Keratinocyte (primary cell): ENCODE results near the gene ANO2. TPM values are rescaled to one million over a fixed set of nuclear protein-coding genes. Genes with fewer than 3 reads are reported as not detected.

Experiments used
- DNase-seq: peaks from one replicate; pipeline ENCODE4 v3.0.0-alpha.2; 2011; ENCODE audit warnings: low read depth, missing footprints, low spot score
- FAIRE-seq: peaks from 2 replicates; lab custom pipeline; 2011; peaks lifted over from hg19 to GRCh38; lab: Jason Lieb, UNC
- H2AFZ ChIP-seq: 2 replicates; pipeline ENCODE4 v1.6.0; 2012; ENCODE audit warnings: low read length, control low read depth, inconsistent platforms; ENCODE audit not compliant: control insufficient read depth
- H3K27ac ChIP-seq: 2 replicates; pipeline ENCODE4 v1.5.1; 2011; ENCODE audit warnings: low read length; ENCODE audit not compliant: control insufficient read depth, insufficient read depth
- H3K27me3 ChIP-seq: 3 replicates; pipeline ENCODE4 v1.6.0; 2011; ENCODE audit warnings: low read length; ENCODE audit not compliant: control insufficient read depth, insufficient read depth; ENCODE audit errors: extremely low read depth
- H3K36me3 ChIP-seq, 2 experiments: 2 replicates in 1 of 2; 3 replicates in 1 of 2; pipeline ENCODE4 v1.5.1; 2011; ENCODE audit warnings: low read length in 2 of 2, mild to moderate bottlenecking in 1 of 2; ENCODE audit not compliant: control insufficient read depth in 2 of 2, insufficient read depth in 2 of 2; ENCODE audit errors: extremely low read depth in 1 of 2
- H3K4me1 ChIP-seq: 3 replicates; pipeline ENCODE4 v1.5.1; 2011; ENCODE audit warnings: low read length; ENCODE audit not compliant: control insufficient read depth, insufficient read depth; ENCODE audit errors: extremely low read depth
- H3K4me2 ChIP-seq: 3 replicates; pipeline ENCODE4 v1.6.0; 2011; ENCODE audit warnings: low read depth, low read length; ENCODE audit not compliant: control insufficient read depth, insufficient read depth; ENCODE audit errors: extremely low read depth
- H3K4me3 ChIP-seq, 3 experiments: fragments of 200-600 bp in 1 of 3; sonication (generic) in 1 of 3; 2 replicates in 2 of 3; 3 replicates in 1 of 3; pipeline ENCODE4 v1.5.1; 2011 to 2016; ENCODE audit warnings: low read length in 3 of 3, mild to moderate bottlenecking in 3 of 3, control low read depth in 2 of 3, inconsistent platforms in 1 of 3, low read depth in 1 of 3, mixed read lengths in 1 of 3, mixed run types in 1 of 3, moderate library complexity in 1 of 3; ENCODE audit not compliant: control insufficient read depth in 2 of 3, insufficient read depth in 2 of 3; ENCODE audit errors: extremely low read depth in 1 of 3
- H3K79me2 ChIP-seq: 2 replicates; pipeline ENCODE4 v1.6.0; 2012; ENCODE audit warnings: low read length; ENCODE audit not compliant: control insufficient read depth, insufficient read depth
- H3K9ac ChIP-seq: 3 replicates; pipeline ENCODE4 v1.6.0; 2011; ENCODE audit warnings: low read length; ENCODE audit not compliant: control insufficient read depth, insufficient read depth; ENCODE audit errors: extremely low read depth
- H3K9me1 ChIP-seq: 3 replicates; pipeline ENCODE4 v1.6.0; 2011; ENCODE audit warnings: low read length; ENCODE audit not compliant: control insufficient read depth, insufficient read depth; ENCODE audit errors: extremely low read depth
- H3K9me3 ChIP-seq: 2 replicates; pipeline ENCODE4 v1.5.1; 2012; ENCODE audit warnings: low read depth, low read length; ENCODE audit not compliant: control insufficient read depth
- H4K20me1 ChIP-seq: 3 replicates; pipeline ENCODE4 v1.6.0; 2011; ENCODE audit warnings: low read length; ENCODE audit not compliant: control insufficient read depth, insufficient read depth; ENCODE audit errors: extremely low read depth
- EZH2 ChIP-seq: IDR thresholded peaks from one replicate; pipeline ENCODE4 v1.6.1; 2012; ENCODE audit warnings: inconsistent platforms, mild to moderate bottlenecking, low read length, moderate library complexity
- dilution Hi-C: fragments of 300-500 bp; cut with MboI; formaldehyde crosslinking; loops from one replicate; pipeline ENCODE4 v1.7.0; 2020; ENCODE audit warnings: low sequenced_read_pairs; ENCODE audit not compliant: extremely low pct_ligation_motif_present
- polyA plus RNA-seq, 5 experiments: library from polyadenylated mRNA; depleted of rRNA in 3 of 5; stranded (reverse) in 3 of 5; stranded (forward) in 1 of 5; unstranded in 1 of 5; fragments of >200 nt; gene quantifications; 1 replicate in 1 of 5; 2 replicates in 3 of 5; 3 replicates in 1 of 5; pipeline versions ENCODE4 v1.2.1 to v1.2.3, GENCODE V29; 2011 to 2012; ENCODE audit warnings: missing spikeins in 2 of 5, low read depth in 1 of 5, low replicate concordance in 1 of 5
- TF ChIP-seq, protein P1 (sequence below), 3 experiments: IDR thresholded peaks in 1 of 3; conservative IDR thresholded peaks in 1 of 3; optimal IDR thresholded peaks in 1 of 3; 2 replicates in 2 of 3; 3 replicates in 1 of 3; pipeline versions ENCODE3 to v1.5.1; 2011; ENCODE audit warnings: low read length in 3 of 3, mild to moderate bottlenecking in 3 of 3, moderate library complexity in 2 of 3, control low read depth in 1 of 3, inconsistent platforms in 1 of 3; ENCODE audit not compliant: insufficient read depth in 2 of 3; ENCODE audit errors: extremely low read depth in 1 of 3

ANO2 gene
- polyA plus RNA-seq, 1 donor (not counting 4 experiments of a cell fraction or from before 2014, with no cell fraction given) = 0.14 TPM

DNA sequence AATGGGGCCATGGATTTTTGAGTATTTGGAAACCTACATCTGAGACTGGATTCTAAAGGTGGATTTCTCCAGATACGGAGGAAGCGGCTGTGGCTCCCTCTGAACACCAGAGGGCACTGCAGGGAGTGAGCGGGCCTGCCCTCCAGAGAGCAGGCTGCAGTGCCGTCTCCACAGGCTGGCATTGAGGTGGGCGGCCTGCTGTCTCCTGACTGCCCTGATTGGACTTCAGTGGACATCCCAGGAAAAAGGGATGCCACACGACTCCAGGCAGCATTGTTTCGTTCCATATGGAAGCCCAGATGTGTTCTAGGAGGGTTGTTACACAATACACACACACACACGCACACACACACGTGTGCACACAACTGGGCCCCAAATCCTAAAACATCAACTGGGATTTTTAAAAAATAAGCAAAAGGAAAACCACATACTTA lies 20.9 kb upstream of the ANO2 start:
- H3K27me3 ChIP-seq = no peaks in the 10 kb centered on the region
- no peaks in the 10 kb centered on the region for H3K9me1 ChIP-seq
- H3K27ac ChIP-seq = no peak overlapping the region
- peak; percentile 66 for FAIRE-seq
- no peak for TF ChIP-seq EZH2
- TF ChIP-seq, protein P1, sequence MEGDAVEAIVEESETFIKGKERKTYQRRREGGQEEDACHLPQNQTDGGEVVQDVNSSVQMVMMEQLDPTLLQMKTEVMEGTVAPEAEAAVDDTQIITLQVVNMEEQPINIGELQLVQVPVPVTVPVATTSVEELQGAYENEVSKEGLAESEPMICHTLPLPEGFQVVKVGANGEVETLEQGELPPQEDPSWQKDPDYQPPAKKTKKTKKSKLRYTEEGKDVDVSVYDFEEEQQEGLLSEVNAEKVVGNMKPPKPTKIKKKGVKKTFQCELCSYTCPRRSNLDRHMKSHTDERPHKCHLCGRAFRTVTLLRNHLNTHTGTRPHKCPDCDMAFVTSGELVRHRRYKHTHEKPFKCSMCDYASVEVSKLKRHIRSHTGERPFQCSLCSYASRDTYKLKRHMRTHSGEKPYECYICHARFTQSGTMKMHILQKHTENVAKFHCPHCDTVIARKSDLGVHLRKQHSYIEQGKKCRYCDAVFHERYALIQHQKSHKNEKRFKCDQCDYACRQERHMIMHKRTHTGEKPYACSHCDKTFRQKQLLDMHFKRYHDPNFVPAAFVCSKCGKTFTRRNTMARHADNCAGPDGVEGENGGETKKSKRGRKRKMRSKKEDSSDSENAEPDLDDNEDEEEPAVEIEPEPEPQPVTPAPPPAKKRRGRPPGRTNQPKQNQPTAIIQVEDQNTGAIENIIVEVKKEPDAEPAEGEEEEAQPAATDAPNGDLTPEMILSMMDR (optimal IDR thresholded peaks at IDR 0.05 in 1 of 3, IDR thresholded peaks at IDR 0.05 in 1 of 3, conservative IDR thresholded peaks at IDR 0.05 in 1 of 3; ENCODE audit: extremely low read depth in 1 of 3, insufficient read depth in 2 of 3, low read length in 3 of 3) = peak; percentile 83 to 93 (median 84)
- dilution Hi-C loops = no loop called here
- H3K4me1 ChIP-seq = no peaks in the 10 kb centered on the region
- DNase-seq = no peak
- H3K4me3 ChIP-seq = no peak overlapping the region
- H4K20me1 ChIP-seq = no peaks in the 10 kb centered on the region
- H3K9ac ChIP-seq = no peak overlapping the region
- no peaks in the 10 kb centered on the region for H3K9me3 ChIP-seq
- no peak overlapping the region for H3K4me2 ChIP-seq
- H2AFZ ChIP-seq = peak overlapping the region; percentile 74
- H3K79me2 ChIP-seq = no peaks in the 10 kb centered on the region
- no peaks in the 10 kb centered on the region for H3K36me3 ChIP-seq

DNA sequence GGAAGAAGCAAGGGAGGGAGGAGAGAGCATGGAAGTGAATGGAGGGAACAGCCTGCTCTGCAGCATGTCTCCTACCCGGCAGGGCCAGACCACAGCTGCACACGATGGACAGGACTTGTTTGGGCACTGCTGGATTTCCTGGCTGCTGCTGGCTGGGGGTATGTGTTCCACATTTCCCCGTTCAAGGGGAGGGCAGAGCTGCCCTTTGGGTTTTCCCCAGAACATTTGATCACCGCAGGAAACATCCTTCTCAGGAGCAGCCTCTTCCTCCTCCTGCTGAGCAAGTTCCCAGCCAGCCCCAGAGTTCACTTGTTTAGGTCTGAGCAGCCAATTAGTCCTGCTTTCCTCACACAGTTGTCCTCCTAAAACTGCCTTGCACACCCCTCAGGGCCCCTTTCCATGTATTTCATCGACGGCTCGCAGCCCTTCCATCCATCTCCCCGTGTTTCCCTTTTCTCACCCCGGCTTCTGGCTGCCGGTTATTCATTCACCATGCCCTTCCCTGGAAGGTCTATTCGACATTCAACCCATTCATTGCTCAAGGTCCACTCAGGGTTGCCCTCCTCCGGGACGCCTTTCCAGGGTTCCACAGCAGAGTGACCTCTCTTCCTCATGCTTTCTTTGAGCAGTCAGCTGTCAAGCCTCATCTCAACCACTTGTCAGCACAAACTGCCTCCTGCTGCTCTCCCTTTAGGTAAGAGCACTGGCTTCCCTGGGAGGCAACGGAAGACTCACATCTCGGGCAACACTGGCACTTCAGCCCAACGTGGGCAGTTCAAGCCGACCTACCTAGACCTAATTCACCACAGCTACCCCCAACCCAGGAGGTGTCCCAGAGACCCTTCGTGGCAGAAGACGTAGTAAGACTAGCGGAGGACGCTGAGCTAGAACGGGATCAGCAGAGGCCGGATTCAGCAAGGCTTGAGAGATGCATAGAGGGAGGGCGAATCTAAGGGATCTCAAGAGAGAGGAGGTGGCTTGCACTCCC lies 20.1 kb upstream of the ANO2 start:
- Histone ChIP-seq H3K4me3 (no peak overlapping the region), H3K36me3 (no peaks in the 10 kb centered on the region), H3K4me1 (no peaks in the 10 kb centered on the region), H3K9me1 (no peaks in the 10 kb centered on the region), H4K20me1 (no peaks in the 10 kb centered on the region), H3K4me2 (no peak overlapping the region), H3K79me2 (no peaks in the 10 kb centered on the region), H3K9ac (no peak overlapping the region), H3K27ac (no peak overlapping the region), H3K9me3 (no peaks in the 10 kb centered on the region), H2AFZ (no peak overlapping the region), H3K27me3 (no peaks in the 10 kb centered on the region)
- DNase-seq = no peak
- no peak for FAIRE-seq
- TF ChIP-seq, protein P1 (optimal IDR thresholded peaks at IDR 0.05 in 1 of 3, IDR thresholded peaks at IDR 0.05 in 1 of 3, conservative IDR thresholded peaks at IDR 0.05 in 1 of 3; ENCODE audit: extremely low read depth in 1 of 3, insufficient read depth in 2 of 3, low read length in 3 of 3) = no peak
- TF ChIP-seq EZH2 = no peak
- dilution Hi-C loops = no loop called here
